DND-41 (cell line): ENCODE data around the gene SHMT2.
A peak's percentile ranks its signal among the peaks of the same experiment; 100 is the strongest.

Experiments used
- ATAC-seq: fragments of 200-7000 bp; cut with Tn5 transposase; 3 replicates; pipeline ENCODE4 v1.9.1; 2021; ENCODE audit warnings: low read depth; ENCODE audit not compliant: insufficient read depth
- DNase-seq: peaks from one replicate; pipeline ENCODE4 v3.0.0-alpha.2; 2020
- H2AFZ ChIP-seq: 2 replicates; pipeline ENCODE4 v1.6.0; 2012; ENCODE audit warnings: low read depth, low read length
- H3K27ac ChIP-seq: 2 replicates; pipeline ENCODE4 v1.5.1; 2012; ENCODE audit warnings: low read length, inconsistent platforms
- H3K27me3 ChIP-seq: fragments of 200-600 bp; sonication (generic); 2 replicates; pipeline ENCODE4 v1.6.0; 2012; ENCODE audit warnings: low read length, mild to moderate bottlenecking, inconsistent platforms; ENCODE audit not compliant: insufficient read depth, poor library complexity
- H3K36me3 ChIP-seq: 2 replicates; pipeline ENCODE4 v1.5.1; 2012; ENCODE audit warnings: low read length, inconsistent platforms; ENCODE audit not compliant: insufficient read depth
- H3K4me1 ChIP-seq: 2 replicates; pipeline ENCODE4 v1.5.1; 2012; ENCODE audit warnings: mild to moderate bottlenecking, low read length; ENCODE audit not compliant: insufficient read depth
- H3K4me2 ChIP-seq: 2 replicates; pipeline ENCODE4 v1.6.0; 2012; ENCODE audit warnings: mild to moderate bottlenecking, moderate library complexity, low read length, inconsistent platforms; ENCODE audit not compliant: insufficient read depth
- H3K4me3 ChIP-seq, 2 experiments: fragments of 200-600 bp in 1 of 2; shearing (Covaris generic) in 1 of 2; 2 replicates each; pipeline ENCODE4 v1.5.1; 2012 to 2016; ENCODE audit warnings: inconsistent platforms in 2 of 2, low read length in 2 of 2, mild to moderate bottlenecking in 2 of 2, low read depth in 1 of 2, moderate library complexity in 1 of 2
- H3K79me2 ChIP-seq: 2 replicates; pipeline ENCODE4 v1.6.0; 2012; ENCODE audit warnings: low read length, inconsistent platforms; ENCODE audit not compliant: insufficient read depth
- H3K9ac ChIP-seq: 2 replicates; pipeline ENCODE4 v1.6.0; 2012; ENCODE audit warnings: low read depth, mild to moderate bottlenecking, inconsistent platforms, low read length, moderate library complexity
- H3K9me3 ChIP-seq: 2 replicates; pipeline ENCODE4 v1.5.1; 2012; ENCODE audit warnings: low read length, moderate library complexity, mild to moderate bottlenecking, inconsistent platforms; ENCODE audit not compliant: insufficient read depth, severe bottlenecking
- H4K20me1 ChIP-seq: 2 replicates; pipeline ENCODE4 v1.6.0; 2012; ENCODE audit warnings: low read length; ENCODE audit not compliant: insufficient read depth
- CTCF ChIP-seq: IDR thresholded peaks from 2 replicates; pipeline ENCODE4 v1.5.1; 2012; ENCODE audit warnings: borderline replicate concordance, low read length, moderate library complexity, mild to moderate bottlenecking; ENCODE audit not compliant: poor library complexity, severe bottlenecking; ENCODE audit errors: extremely low read depth
- EZH2 ChIP-seq: IDR thresholded peaks from 3 replicates; pipeline ENCODE4 v1.6.1; 2012; ENCODE audit warnings: borderline replicate concordance, low read depth, mild to moderate bottlenecking, moderate library complexity, low read length, inconsistent platforms; ENCODE audit not compliant: severe bottlenecking

Gene SHMT2

GRCh38 chr12:57241402-57242310 is 12.1 kb downstream of the SHMT2 start:
- Histone ChIP-seq H3K9ac (no peak overlapping the region), H3K27me3 (peaks cover 14% of the 10 kb centered on the region)
- DNase-seq = no peak

GRCh38 chr12:57242329-57242690 is 12.8 kb downstream of the SHMT2 start:
- Histone ChIP-seq H3K4me2 (peak overlapping the region; percentile 99; the same call in 1 of the 2 replicates), H3K9me3 (no peaks in the 10 kb centered on the region), H2AFZ (no peak overlapping the region), H3K4me3 (peak overlapping the region in 1 of 2 experiments; percentile 73; a peak in 1 of 4 replicates), H3K9ac (no peak overlapping the region), H3K4me1 (peaks cover 37% of the 10 kb centered on the region), H3K27ac (no peak overlapping the region), H4K20me1 (peaks cover 8% of the 10 kb centered on the region; the same call in 1 of the 2 replicates), H3K79me2 (no peaks in the 10 kb centered on the region), H3K36me3 (no peaks in the 10 kb centered on the region), H3K27me3 (peaks cover 14% of the 10 kb centered on the region)
- TF ChIP-seq CTCF (no peak), EZH2 (no peak)
- ATAC-seq (no peak), DNase-seq (no peak)

More at GRCh38 chr12:57241402-57242310, 12.1 kb downstream of the SHMT2 start:
- Histone ChIP-seq H3K79me2 (no peaks in the 10 kb centered on the region), H3K27ac (no peak overlapping the region), H4K20me1 (peaks cover 8% of the 10 kb centered on the region; the same call in 1 of the 2 replicates), H3K4me2 (no peak overlapping the region), H3K4me1 (peaks cover 37% of the 10 kb centered on the region), H2AFZ (no peak overlapping the region), H3K4me3 (no peak overlapping the region), H3K36me3 (no peaks in the 10 kb centered on the region), H3K9me3 (no peaks in the 10 kb centered on the region)
- ATAC-seq = no peak
- no peak for TF ChIP-seq EZH2
- no peak for TF ChIP-seq CTCF

- peaks cover 8% of the 10 kb centered on the region; the same call in 1 of the 2 replicates for H4K20me1 ChIP-seq
- H3K4me3 ChIP-seq = peak overlapping the region; percentile 39 to 73; a peak in 3 of 4 replicates
- H3K27ac ChIP-seq = 0 out of 2 replicates have a peak overlapping the region, but pooled peaks have one; percentile 35
- peak overlapping the region; percentile 60 for H3K9ac ChIP-seq
- DNase-seq = peak; percentile 79
- ATAC-seq = peak; percentile 25
- TF ChIP-seq CTCF (peak; percentile 88), EZH2 (no peak)
- H2AFZ ChIP-seq = peak overlapping the region; percentile 79
- H3K79me2 ChIP-seq = no peaks in the 10 kb centered on the region
- no peaks in the 10 kb centered on the region for H3K9me3 ChIP-seq
- peak overlapping the region; percentile 99 for H3K4me2 ChIP-seq
- H3K27me3 ChIP-seq = peaks cover 14% of the 10 kb centered on the region
- no peaks in the 10 kb centered on the region for H3K36me3 ChIP-seq
- H3K4me1 ChIP-seq = peaks cover 37% of the 10 kb centered on the region
These were observed 13.4 kb downstream of the SHMT2 start for GRCh38 chr12:57242691-57243454.
